CD4-positive, alpha-beta T cell treated with Interleukin-17A for 4 hours (primary cell): ENCODE data around the gene DTNA.

Experiments
- DNase-seq: peaks from one replicate; pipeline ENCODE4 v3.0.0-alpha.2; 2020; ENCODE audit warnings: mixed read lengths

Gene DTNA

GRCh38 chr18:34809451-34810072 is 99.5 kb downstream of the DTNA start:
- DNase-seq, result no peak

GRCh38 chr18:34816183-34816582 is 106.1 kb downstream of the DTNA start:
- DNase-seq, result no peak

GRCh38 chr18:34817636-34818035 is 107.5 kb downstream of the DTNA start:
- DNase-seq, result no peak

GRCh38 chr18:34818064-34818463 is 108.0 kb downstream of the DTNA start:
- DNase-seq, result no peak

GRCh38 chr18:34820360-34821065 is 110.4 kb downstream of the DTNA start:
- no peak for DNase-seq

GRCh38 chr18:34821669-34822210 is 111.6 kb downstream of the DTNA start:
- DNase-seq, result no peak

GRCh38 chr18:34828093-34828492 is 118.0 kb downstream of the DTNA start:
- DNase-seq, result no peak

GRCh38 chr18:34834897-34835296 is 124.8 kb downstream of the DTNA start:
- DNase-seq, result no peak

- DNase-seq, result no peak
These were observed 125.4 kb downstream of the DTNA start for GRCh38 chr18:34835466-34835865.

- no peak for DNase-seq
These were observed 127.7 kb downstream of the DTNA start for GRCh38 chr18:34837769-34838272.

GRCh38 chr18:34838669-34839068 is 128.6 kb downstream of the DTNA start:
- DNase-seq, result no peak

- DNase-seq, result no peak
These were observed 130.2 kb downstream of the DTNA start for GRCh38 chr18:34840256-34840826.

GRCh38 chr18:34841891-34842290 is 131.8 kb downstream of the DTNA start:
- no peak for DNase-seq

- no peak for DNase-seq
These were observed 134.0 kb downstream of the DTNA start for GRCh38 chr18:34844072-34844471.

- no peak for DNase-seq
These were observed 134.8 kb downstream of the DTNA start for GRCh38 chr18:34844732-34845459.

- no peak for DNase-seq
These were observed 137.3 kb downstream of the DTNA start for GRCh38 chr18:34847408-34847807.

- DNase-seq, result no peak
These were observed 138.1 kb downstream of the DTNA start for GRCh38 chr18:34848156-34848555.

GRCh38 chr18:34848695-34849094 is 138.6 kb downstream of the DTNA start:
- DNase-seq, result no peak

GRCh38 chr18:34857320-34857719 is 147.2 kb downstream of the DTNA start:
- no peak for DNase-seq

- DNase-seq, result no peak
These were observed 148.1 kb downstream of the DTNA start for GRCh38 chr18:34858188-34858587.

- no peak for DNase-seq
These were observed 149.4 kb downstream of the DTNA start for GRCh38 chr18:34859496-34859895.

- no peak for DNase-seq
These were observed 152.5 kb downstream of the DTNA start for GRCh38 chr18:34862561-34862960.

- DNase-seq, result no peak
These were observed 153.6 kb downstream of the DTNA start for GRCh38 chr18:34863702-34864101.
